Mucosa of stomach (tissue), 1 donor: ENCODE data around the gene SP6.

Source experiments
- H3K27me3 ChIP-seq: one replicate; pipeline ENCODE4 v1.7.0; 2013; ENCODE audit warnings: mild to moderate bottlenecking, low read length; ENCODE audit not compliant: control insufficient read depth, insufficient read depth
- H3K36me3 ChIP-seq: one replicate; pipeline ENCODE4 v1.7.0; 2013; ENCODE audit warnings: low read length; ENCODE audit not compliant: control insufficient read depth, insufficient read depth
- H3K4me1 ChIP-seq: one replicate; pipeline ENCODE4 v1.7.0; 2013; ENCODE audit warnings: mild to moderate bottlenecking, low read length; ENCODE audit not compliant: control insufficient read depth, insufficient read depth
- H3K4me3 ChIP-seq: one replicate; pipeline ENCODE4 v1.7.0; 2013; ENCODE audit warnings: low read length
- H3K9ac ChIP-seq: one replicate; pipeline ENCODE4 v1.7.0; 2013; ENCODE audit warnings: mild to moderate bottlenecking, low read length, moderate library complexity
- H3K9me3 ChIP-seq: one replicate; pipeline ENCODE4 v1.7.0; 2013; ENCODE audit warnings: mild to moderate bottlenecking, low read length, moderate library complexity; ENCODE audit not compliant: control insufficient read depth
- donor health status: Pancreatic carcinoma.

Gene SP6

GRCh38 chr17:47808830-47809480 lies 42.0 kb downstream of the SP6 start:
- H3K4me3 ChIP-seq = no peak overlapping the region
- no peaks in the 10 kb centered on the region for H3K9me3 ChIP-seq
- H3K4me1 ChIP-seq = peaks cover 58% of the 10 kb centered on the region
- H3K36me3 ChIP-seq = peaks cover 35% of the 10 kb centered on the region
- H3K27me3 ChIP-seq = no peaks in the 10 kb centered on the region
- no peak overlapping the region for H3K9ac ChIP-seq

GRCh38 chr17:47808036-47808829 lies 42.7 kb downstream of the SP6 start:
- H3K4me3 ChIP-seq = no peak overlapping the region
- peaks cover 51% of the 10 kb centered on the region for H3K4me1 ChIP-seq
- H3K36me3 ChIP-seq = peaks cover 33% of the 10 kb centered on the region
- no peak overlapping the region for H3K9ac ChIP-seq
- no peaks in the 10 kb centered on the region for H3K9me3 ChIP-seq
- H3K27me3 ChIP-seq = no peaks in the 10 kb centered on the region

- no peaks in the 10 kb centered on the region for H3K27me3 ChIP-seq
- H3K4me3 ChIP-seq = no peak overlapping the region
- no peak overlapping the region for H3K9ac ChIP-seq
- no peaks in the 10 kb centered on the region for H3K9me3 ChIP-seq
- H3K36me3 ChIP-seq = peaks cover 27% of the 10 kb centered on the region
- peaks cover 43% of the 10 kb centered on the region for H3K4me1 ChIP-seq
Measured at GRCh38 chr17:47807421-47807820, 43.5 kb downstream of the SP6 start.

GRCh38 chr17:47806913-47807255 lies 44.1 kb downstream of the SP6 start:
- Histone ChIP-seq H3K9me3 (no peaks in the 10 kb centered on the region), H3K9ac (no peak overlapping the region), H3K36me3 (peaks cover 27% of the 10 kb centered on the region)

GRCh38 chr17:47806026-47806912 lies 44.7 kb downstream of the SP6 start:
- Histone ChIP-seq H3K9ac (no peak overlapping the region), H3K4me1 (peaks cover 31% of the 10 kb centered on the region), H3K27me3 (no peaks in the 10 kb centered on the region), H3K9me3 (no peaks in the 10 kb centered on the region), H3K4me3 (no peak overlapping the region), H3K36me3 (peaks cover 27% of the 10 kb centered on the region)

More at GRCh38 chr17:47806913-47807255, 44.1 kb downstream of the SP6 start:
- Histone ChIP-seq H3K4me1 (peaks cover 37% of the 10 kb centered on the region), H3K4me3 (no peak overlapping the region), H3K27me3 (no peaks in the 10 kb centered on the region)

- Histone ChIP-seq H3K36me3 (peaks cover 26% of the 10 kb centered on the region), H3K4me3 (no peak overlapping the region), H3K27me3 (no peaks in the 10 kb centered on the region), H3K9me3 (no peaks in the 10 kb centered on the region), H3K4me1 (peaks cover 13% of the 10 kb centered on the region), H3K9ac (no peak overlapping the region)
Measured at GRCh38 chr17:47804461-47804860, 46.5 kb downstream of the SP6 start.

- Histone ChIP-seq H3K9ac (no peak overlapping the region), H3K4me3 (no peak overlapping the region), H3K36me3 (peaks cover 18% of the 10 kb centered on the region), H3K4me1 (peaks cover 6% of the 10 kb centered on the region), H3K27me3 (no peaks in the 10 kb centered on the region), H3K9me3 (no peaks in the 10 kb centered on the region)
Measured at GRCh38 chr17:47803751-47804150, 47.2 kb downstream of the SP6 start.

- Histone ChIP-seq H3K4me3 (no peak overlapping the region), H3K4me1 (peaks cover under 1% of the 10 kb centered on the region), H3K9ac (no peak overlapping the region), H3K9me3 (no peaks in the 10 kb centered on the region), H3K36me3 (peaks cover 13% of the 10 kb centered on the region), H3K27me3 (no peaks in the 10 kb centered on the region)
Measured at GRCh38 chr17:47803201-47803600, 47.8 kb downstream of the SP6 start.

- Histone ChIP-seq H3K4me3 (no peak overlapping the region), H3K9ac (no peak overlapping the region), H3K36me3 (peaks cover 6% of the 10 kb centered on the region), H3K9me3 (no peaks in the 10 kb centered on the region), H3K27me3 (no peaks in the 10 kb centered on the region), H3K4me1 (no peaks in the 10 kb centered on the region)
Measured at GRCh38 chr17:47802341-47803022, 48.5 kb downstream of the SP6 start.

GRCh38 chr17:47801906-47802305 lies 49.1 kb downstream of the SP6 start:
- Histone ChIP-seq H3K36me3 (no peaks in the 10 kb centered on the region), H3K9me3 (no peaks in the 10 kb centered on the region), H3K27me3 (no peaks in the 10 kb centered on the region), H3K9ac (no peak overlapping the region), H3K4me3 (no peak overlapping the region), H3K4me1 (no peaks in the 10 kb centered on the region)

GRCh38 chr17:47801176-47801765 lies 49.7 kb downstream of the SP6 start:
- H3K36me3 ChIP-seq = no peaks in the 10 kb centered on the region
- no peaks in the 10 kb centered on the region for H3K27me3 ChIP-seq
- no peaks in the 10 kb centered on the region for H3K9me3 ChIP-seq
- H3K4me3 ChIP-seq = no peak overlapping the region
- no peak overlapping the region for H3K9ac ChIP-seq
- no peaks in the 10 kb centered on the region for H3K4me1 ChIP-seq
